ENCODE measurements around the gene TBC1D17.

TBC1D17 gene

DNA sequence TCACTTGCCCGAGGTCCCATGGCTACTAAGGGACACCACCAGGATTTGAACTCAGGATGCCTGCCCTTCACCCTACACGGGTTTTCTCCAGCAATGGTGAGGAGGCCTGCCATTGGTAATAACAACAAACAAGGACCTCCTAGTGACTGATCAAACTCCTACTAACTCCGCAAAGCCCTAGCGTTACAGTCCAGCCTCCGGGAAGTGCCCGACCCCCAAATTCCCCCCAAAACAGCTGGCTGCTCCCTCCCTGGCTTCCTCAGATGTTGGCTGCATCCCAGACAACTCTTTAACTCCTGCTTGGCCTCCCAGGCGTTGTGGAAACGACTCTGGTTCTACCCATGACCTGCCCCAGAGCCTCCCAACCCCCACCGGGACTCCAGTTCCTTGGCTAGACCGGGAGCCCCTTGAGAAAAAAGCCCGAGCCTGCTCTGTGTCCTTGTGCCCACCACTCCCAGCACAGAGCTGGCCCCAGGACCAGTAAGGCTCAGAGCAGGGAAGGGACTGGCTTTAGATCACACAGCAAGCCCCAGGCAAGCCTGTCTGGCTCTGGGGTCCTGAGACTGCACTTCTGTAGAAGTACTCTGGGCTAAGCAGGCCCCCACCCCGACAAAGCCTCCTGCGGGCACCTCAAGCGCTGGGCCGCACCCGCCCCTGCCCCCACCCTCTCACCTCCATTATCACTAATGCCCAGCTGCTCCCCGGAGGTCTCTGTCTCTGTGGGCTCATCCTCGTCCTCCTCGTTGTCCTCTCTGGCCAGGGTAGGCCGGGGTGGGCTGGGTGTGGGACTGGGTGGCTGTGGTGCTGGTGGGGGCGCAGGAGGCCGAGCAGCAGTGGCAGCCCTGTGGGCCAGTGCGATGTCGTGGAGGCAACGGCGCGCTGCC lies 5.0 kb upstream of the TBC1D17 start:
- no peak for TF ChIP-seq CTCF (conservative IDR thresholded peaks at IDR 0.05; ENCODE audit: low read depth, low read length)
- DNase-seq (ENCODE audit: low read depth) = no peak
- H3K4me3 ChIP-seq (ENCODE audit: low read depth, low read length) = no peak overlapping the region

DNA sequence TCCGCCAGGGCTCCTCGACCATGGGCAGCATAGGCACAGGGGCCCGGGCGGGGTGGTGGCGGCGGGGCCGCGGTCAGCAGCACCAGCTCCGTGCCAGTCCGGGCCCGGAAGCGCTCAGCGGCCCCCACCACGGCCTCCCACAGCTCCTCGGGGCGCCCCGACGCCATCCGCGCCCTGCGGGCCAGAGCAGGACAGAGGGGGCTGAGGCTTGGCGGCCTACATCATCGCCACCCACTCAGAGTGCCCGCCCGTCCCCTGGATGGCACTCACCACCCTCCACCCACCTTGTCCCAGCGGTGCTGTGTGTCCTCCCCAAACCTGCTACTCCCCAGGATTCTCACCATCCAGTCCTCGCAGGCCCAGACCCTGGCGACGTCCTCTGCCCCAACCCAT lies 4.4 kb upstream of the TBC1D17 start:
- no peak for DNase-seq (ENCODE audit: low read depth)
- TF ChIP-seq CTCF (conservative IDR thresholded peaks at IDR 0.05; ENCODE audit: low read depth, low read length) = no peak
- H3K4me3 ChIP-seq (ENCODE audit: low read depth, low read length) = no peak overlapping the region

DNA sequence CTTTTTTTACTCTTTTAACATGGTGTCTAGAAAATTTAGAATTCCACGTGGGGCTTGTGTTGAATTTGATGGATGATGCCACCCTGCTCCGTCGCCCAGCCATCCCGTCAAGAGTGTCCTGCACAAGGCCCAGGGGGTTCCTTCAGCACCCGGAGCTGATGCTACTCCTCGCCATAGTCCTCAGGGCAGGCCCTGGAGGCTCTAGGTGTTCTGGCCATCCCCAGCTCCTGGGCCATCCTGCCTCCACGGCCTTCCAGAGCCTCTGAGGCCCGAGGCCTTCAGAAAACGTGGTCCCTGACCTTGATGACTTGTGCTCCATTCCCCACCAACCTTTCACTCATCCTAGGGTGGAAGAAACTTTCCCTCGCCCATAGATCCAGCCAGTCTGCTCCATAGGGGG lies 3.7 kb upstream of the TBC1D17 start:
- H3K4me3 ChIP-seq (ENCODE audit: low read depth, low read length) = no peak overlapping the region
- no peak for TF ChIP-seq CTCF (conservative IDR thresholded peaks at IDR 0.05; ENCODE audit: low read depth, low read length)
- no peak for DNase-seq (ENCODE audit: low read depth)

DNA sequence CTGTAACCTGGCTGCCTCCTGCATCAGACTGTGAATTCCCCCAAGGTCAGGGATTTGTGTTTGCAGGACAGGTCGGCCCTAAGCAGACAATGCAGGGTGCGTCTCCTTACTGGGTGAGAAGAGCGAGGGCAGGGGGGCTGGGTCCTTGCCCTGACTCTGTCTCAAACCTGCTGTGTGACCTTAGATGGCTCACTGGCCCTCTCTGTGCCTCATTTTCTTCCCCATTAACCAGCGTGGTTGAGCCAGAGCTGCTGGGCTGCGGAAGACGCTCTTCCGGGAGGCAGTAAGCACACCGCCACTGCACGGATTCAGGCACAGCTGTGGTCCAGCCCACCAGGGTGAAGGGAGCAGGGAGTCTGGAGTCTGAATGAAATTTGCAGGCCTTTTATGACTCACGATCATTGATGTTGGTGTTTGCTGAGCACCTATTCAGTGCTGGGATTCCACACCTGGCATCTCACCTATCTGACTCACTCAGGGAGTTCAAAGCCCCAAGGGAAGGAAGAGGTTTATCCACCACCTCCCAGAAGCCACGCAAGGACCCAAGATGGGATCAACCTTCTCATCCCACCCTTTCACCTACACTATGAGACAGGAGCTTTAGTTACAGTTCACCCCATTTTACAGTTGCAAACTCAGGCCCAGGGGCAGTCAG lies 2.9 kb upstream of the TBC1D17 start:
- no peak for DNase-seq (ENCODE audit: low read depth)
- no peak for TF ChIP-seq CTCF (conservative IDR thresholded peaks at IDR 0.05; ENCODE audit: low read depth, low read length)
- no peak overlapping the region for H3K4me3 ChIP-seq (ENCODE audit: low read depth, low read length)

- DNase-seq (ENCODE audit: low read depth) = no peak
- TF ChIP-seq CTCF (conservative IDR thresholded peaks at IDR 0.05; ENCODE audit: low read depth, low read length) = no peak
- H3K4me3 ChIP-seq (ENCODE audit: low read depth, low read length) = peak overlapping the region; percentile 100
Observed at GRCh38 chr19:49875177-49875576, 2.3 kb upstream of the TBC1D17 start.

DNA sequence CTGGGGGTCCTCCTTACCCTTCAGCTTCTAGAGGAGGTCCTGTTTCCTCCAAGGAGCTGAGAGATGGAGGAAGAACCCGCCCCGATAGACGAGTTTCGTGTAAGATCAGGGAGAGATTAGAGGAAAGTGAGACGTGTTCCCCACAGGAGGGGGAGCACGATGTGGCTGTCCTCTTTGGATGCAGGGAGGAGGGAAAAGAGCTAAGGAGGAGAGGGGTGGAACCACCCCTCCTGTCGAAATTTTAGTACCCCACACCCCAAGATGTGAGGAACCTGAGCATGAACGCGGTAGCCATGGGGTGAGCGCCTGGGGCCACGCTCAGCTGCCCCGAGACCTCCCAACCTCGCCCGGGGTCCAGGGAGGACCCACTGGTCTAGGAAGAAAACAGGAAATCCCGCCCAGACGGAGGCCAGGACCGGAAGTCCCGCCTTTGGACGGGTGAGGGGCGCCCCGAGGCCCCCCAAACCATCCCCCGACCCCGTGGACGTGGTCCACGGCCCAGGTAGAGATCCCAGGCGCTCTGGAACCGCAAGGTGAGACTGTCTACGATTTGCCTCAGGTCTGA lies 1.6 kb upstream of the TBC1D17 start:
- DNase-seq (ENCODE audit: low read depth) = peak; percentile 50
- peak overlapping the region; percentile 100 for H3K4me3 ChIP-seq (ENCODE audit: low read depth, low read length)
- TF ChIP-seq CTCF (conservative IDR thresholded peaks at IDR 0.05; ENCODE audit: low read depth, low read length) = no peak
